NB4 (cell line): Measurements from ENCODE around the gene MAP3K13.

Source experiments
- POLR2A ChIP-seq: IDR thresholded peaks from 2 replicates; pipeline ENCODE4 v1.6.1; 2011; ENCODE audit warnings: mild to moderate bottlenecking; ENCODE audit not compliant: insufficient read length; ENCODE audit errors: extremely low read depth
- TF ChIP-seq, protein P1 (sequence below): IDR thresholded peaks from 2 replicates; pipeline ENCODE4 v1.6.1; 2011; ENCODE audit warnings: low read depth, low read length
- TF ChIP-seq, protein P2 (sequence below): IDR thresholded peaks from one replicate; pipeline ENCODE4 v1.5.1; 2012; ENCODE audit warnings: low read depth, low read length

DNA sequence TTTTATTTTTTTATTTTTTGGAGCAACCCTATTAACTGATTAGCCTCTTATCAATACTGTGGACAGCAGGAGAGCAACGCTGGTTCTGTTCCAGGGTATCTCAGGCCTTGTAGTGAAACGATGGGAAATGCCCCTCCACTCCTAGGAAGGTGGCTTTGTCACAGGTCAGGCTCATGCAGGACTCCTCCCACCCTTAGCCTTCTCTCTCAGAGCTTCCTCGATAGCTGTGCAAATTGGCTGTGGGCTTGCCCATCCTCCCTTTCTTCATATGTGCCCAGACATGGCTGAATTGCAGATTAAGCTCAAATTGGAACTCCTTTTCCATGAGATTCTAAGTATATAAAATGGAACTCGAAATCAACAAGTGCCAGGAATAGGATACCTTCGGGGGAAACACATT is 97.4 kb downstream of the MAP3K13 start:
- no peak for TF ChIP-seq POLR2A
- TF ChIP-seq, protein P1, sequence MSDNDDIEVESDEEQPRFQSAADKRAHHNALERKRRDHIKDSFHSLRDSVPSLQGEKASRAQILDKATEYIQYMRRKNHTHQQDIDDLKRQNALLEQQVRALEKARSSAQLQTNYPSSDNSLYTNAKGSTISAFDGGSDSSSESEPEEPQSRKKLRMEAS: no peak
- TF ChIP-seq, protein P2, sequence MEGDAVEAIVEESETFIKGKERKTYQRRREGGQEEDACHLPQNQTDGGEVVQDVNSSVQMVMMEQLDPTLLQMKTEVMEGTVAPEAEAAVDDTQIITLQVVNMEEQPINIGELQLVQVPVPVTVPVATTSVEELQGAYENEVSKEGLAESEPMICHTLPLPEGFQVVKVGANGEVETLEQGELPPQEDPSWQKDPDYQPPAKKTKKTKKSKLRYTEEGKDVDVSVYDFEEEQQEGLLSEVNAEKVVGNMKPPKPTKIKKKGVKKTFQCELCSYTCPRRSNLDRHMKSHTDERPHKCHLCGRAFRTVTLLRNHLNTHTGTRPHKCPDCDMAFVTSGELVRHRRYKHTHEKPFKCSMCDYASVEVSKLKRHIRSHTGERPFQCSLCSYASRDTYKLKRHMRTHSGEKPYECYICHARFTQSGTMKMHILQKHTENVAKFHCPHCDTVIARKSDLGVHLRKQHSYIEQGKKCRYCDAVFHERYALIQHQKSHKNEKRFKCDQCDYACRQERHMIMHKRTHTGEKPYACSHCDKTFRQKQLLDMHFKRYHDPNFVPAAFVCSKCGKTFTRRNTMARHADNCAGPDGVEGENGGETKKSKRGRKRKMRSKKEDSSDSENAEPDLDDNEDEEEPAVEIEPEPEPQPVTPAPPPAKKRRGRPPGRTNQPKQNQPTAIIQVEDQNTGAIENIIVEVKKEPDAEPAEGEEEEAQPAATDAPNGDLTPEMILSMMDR: no peak
